Osteoblast (primary cell): ENCODE measurements around the gene LSM2. TPM values are rescaled to one million over a fixed set of nuclear protein-coding genes. Genes with fewer than 3 reads are reported as not detected.

ENCODE experiments used
- small RNA-seq: library from RNA; depleted of rRNA; stranded (forward); fragments of <200 nt; gene quantifications from one replicate; pipeline ENCODE3, GENCODE V24; 2012
- total RNA-seq: library from RNA; depleted of rRNA; stranded (reverse); fragments of >200 nt; gene quantifications from 2 replicates; pipeline ENCODE4 v1.2.3, GENCODE V29; 2012

Gene LSM2
- total RNA-seq, 1 donor, result 22.4 TPM

Small RNA genes lying within 50 kb of the gene (small RNA-seq; reads per million reads assigned to genes)
- not detected for gene MSH5-SAPCD1
- gene RF00019, result not detected
- not detected for gene RNU6-850P
- 0.22 reads per million for gene SAPCD1
- gene SNORD48, result 207 reads per million, percentile 98 among the genes with 10 or more reads in this experiment
- gene SNORD52, result not detected

Other genes with a start within 250 kb of the LSM2 start
- gene LTA, start 234.7 kb downstream of the LSM2 start, total RNA-seq, result not detected in 2 replicates
- gene TNF, start 231.4 kb downstream of the LSM2 start, total RNA-seq, result not detected in 2 replicates
- 0.29 TPM in 1 of 2 replicates, not detected in the other for gene LTB, start 224.5 kb downstream of the LSM2 start, total RNA-seq
- 0.29 TPM in 1 of 2 replicates, not detected in the other for gene LST1, start 220.7 kb downstream of the LSM2 start, total RNA-seq
- not detected in 2 replicates for gene NCR3, start 214.0 kb downstream of the LSM2 start, total RNA-seq
- gene AIF1, start 191.7 kb downstream of the LSM2 start, total RNA-seq, result 0.36 TPM in 1 of 2 replicates, not detected in the other
- 49.2 and 52.2 TPM in 2 replicates for gene PRRC2A, start 186.3 kb downstream of the LSM2 start, total RNA-seq
- 175 and 183 TPM in 2 replicates for gene BAG6, start 154.3 kb downstream of the LSM2 start, total RNA-seq
- 1.1 and 1.2 TPM in 2 replicates for gene APOM, start 151.1 kb downstream of the LSM2 start, total RNA-seq
- 21.2 and 21.7 TPM in 2 replicates for gene C6orf47, start 146.2 kb downstream of the LSM2 start, total RNA-seq
- 22.1 and 23.9 TPM in 2 replicates for gene GPANK1, start 142.0 kb downstream of the LSM2 start, total RNA-seq
- 124 and 150 TPM in 2 replicates for gene CSNK2B, start 140.9 kb downstream of the LSM2 start, total RNA-seq
- 4.1 and 5.4 TPM in 2 replicates for gene LY6G5B, start 137.0 kb downstream of the LSM2 start, total RNA-seq
- 0.59 and 0.72 TPM in 2 replicates for gene LY6G5C, start 125.9 kb downstream of the LSM2 start, total RNA-seq
- gene ABHD16A, start 103.6 kb downstream of the LSM2 start, total RNA-seq, result 41.0 and 43.4 TPM in 2 replicates
- gene LY6G6F, start 100.1 kb downstream of the LSM2 start, total RNA-seq, result not detected in 2 replicates
- gene LY6G6D, start 91.6 kb downstream of the LSM2 start, total RNA-seq, result not detected in 2 replicates
- gene LY6G6C, start 85.2 kb downstream of the LSM2 start, total RNA-seq, result not detected in 2 replicates
- not detected in 2 replicates for gene MPIG6B, start 83.6 kb downstream of the LSM2 start, total RNA-seq
- gene DDAH2, start 77.7 kb downstream of the LSM2 start, total RNA-seq, result 96.6 and 97.5 TPM in 2 replicates
- 502 and 581 TPM in 2 replicates for gene CLIC1, start 70.4 kb downstream of the LSM2 start, total RNA-seq
- 12.4 and 13.0 TPM in 2 replicates for gene MSH5, start 67.0 kb downstream of the LSM2 start, total RNA-seq
- gene SAPCD1, start 44.3 kb downstream of the LSM2 start, total RNA-seq, result 0.59 and 1.4 TPM in 2 replicates
- 0.29 and 0.36 TPM in 2 replicates for gene VWA7, start 29.6 kb downstream of the LSM2 start, total RNA-seq
- gene VARS1, start 11.2 kb downstream of the LSM2 start, total RNA-seq, result 40.1 and 42.0 TPM in 2 replicates
- gene HSPA1L, start 8.3 kb upstream of the LSM2 start, total RNA-seq, result 0.29 and 0.72 TPM in 2 replicates
- gene HSPA1A, start 8.6 kb upstream of the LSM2 start, total RNA-seq, result 33.3 and 36.9 TPM in 2 replicates
- gene HSPA1B, start 20.8 kb upstream of the LSM2 start, total RNA-seq, result 45.7 and 59.7 TPM in 2 replicates
- gene NEU1, start 55.9 kb upstream of the LSM2 start, total RNA-seq, result 114 and 117 TPM in 2 replicates
- gene SLC44A4, start 72.0 kb upstream of the LSM2 start, total RNA-seq, result not detected in 2 replicates
- gene EHMT2, start 90.7 kb upstream of the LSM2 start, total RNA-seq, result 40.1 and 40.9 TPM in 2 replicates
- gene ZBTB12, start 95.1 kb upstream of the LSM2 start, total RNA-seq, result 2.1 and 3.6 TPM in 2 replicates
- 12.7 and 18.0 TPM in 2 replicates for gene C2, start 120.8 kb upstream of the LSM2 start, total RNA-seq
- 16.5 and 26.8 TPM in 2 replicates for gene CFB, start 139.1 kb upstream of the LSM2 start, total RNA-seq
- 86.5 and 95.8 TPM in 2 replicates for gene NELFE, start 152.0 kb upstream of the LSM2 start, total RNA-seq
- gene SKIC2, start 152.2 kb upstream of the LSM2 start, total RNA-seq, result 42.0 and 46.0 TPM in 2 replicates
- 16.8 and 18.1 TPM in 2 replicates for gene DXO, start 165.2 kb upstream of the LSM2 start, total RNA-seq
- gene C4A, start 175.1 kb upstream of the LSM2 start, total RNA-seq, result 7.2 and 8.3 TPM in 2 replicates
- gene C4B, start 207.8 kb upstream of the LSM2 start, total RNA-seq, result 4.1 and 6.5 TPM in 2 replicates
- gene CYP21A2, start 231.4 kb upstream of the LSM2 start, total RNA-seq, result under 0.01 and 0.72 TPM in 2 replicates